Panc1 (cell line): ENCODE results near the gene HS3ST2.

Experiments
- CTCF ChIP-seq: fragments of 450-650 bp; IDR thresholded peaks from 2 replicates; pipeline ENCODE4 v1.5.1; 2017; ENCODE audit warnings: mild to moderate bottlenecking
- POLR2AphosphoS5 ChIP-seq: IDR thresholded peaks from 2 replicates; pipeline ENCODE4 v1.6.1; 2012; ENCODE audit warnings: mild to moderate bottlenecking, low read depth, low read length, moderate library complexity

- TF ChIP-seq CTCF (no peak), POLR2AphosphoS5 (no peak)
These were observed 132.5 kb downstream of the HS3ST2 start for GRCh38 chr16:22946433-22946832.
